ENCODE results near the gene IMMP2L.
A peak's percentile ranks its signal among the peaks of the same experiment; 100 is the strongest.

The IMMP2L gene

GRCh38 chr7:111374027-111374426 is 188.3 kb downstream of the IMMP2L start:
- DNase-seq (ENCODE audit: low read depth): no peak
- H3K4me3 ChIP-seq (ENCODE audit: low read length): no peak overlapping the region
- no peak for TF ChIP-seq CTCF (IDR thresholded peaks at IDR 0.05; ENCODE audit: insufficient read depth, low read depth, low read length, missing control alignments)

- DNase-seq (ENCODE audit: low read depth): no peak
- H3K4me3 ChIP-seq (ENCODE audit: low read length): no peak overlapping the region
- TF ChIP-seq CTCF (IDR thresholded peaks at IDR 0.05; ENCODE audit: insufficient read depth, low read depth, low read length, missing control alignments): no peak
Measured at GRCh38 chr7:111371437-111371836, 190.9 kb downstream of the IMMP2L start.

- no peak overlapping the region for H3K4me3 ChIP-seq (ENCODE audit: low read length)
- DNase-seq (ENCODE audit: low read depth): peak; percentile 34
- TF ChIP-seq CTCF (IDR thresholded peaks at IDR 0.05; ENCODE audit: insufficient read depth, low read depth, low read length, missing control alignments): no peak
Measured at GRCh38 chr7:111370002-111370401, 192.3 kb downstream of the IMMP2L start.

- DNase-seq (ENCODE audit: low read depth): no peak
- no peak overlapping the region for H3K4me3 ChIP-seq (ENCODE audit: low read length)
- no peak for TF ChIP-seq CTCF (IDR thresholded peaks at IDR 0.05; ENCODE audit: insufficient read depth, low read depth, low read length, missing control alignments)
Measured at GRCh38 chr7:111368381-111369065, 193.8 kb downstream of the IMMP2L start.

GRCh38 chr7:111364413-111364812 is 197.9 kb downstream of the IMMP2L start:
- DNase-seq (ENCODE audit: low read depth): peak; percentile 94
- H3K4me3 ChIP-seq (ENCODE audit: low read length): no peak overlapping the region
- no peak for TF ChIP-seq CTCF (IDR thresholded peaks at IDR 0.05; ENCODE audit: insufficient read depth, low read depth, low read length, missing control alignments)

GRCh38 chr7:111363099-111363498 is 199.2 kb downstream of the IMMP2L start:
- H3K4me3 ChIP-seq (ENCODE audit: low read length): no peak overlapping the region
- DNase-seq (ENCODE audit: low read depth): no peak
- no peak for TF ChIP-seq CTCF (IDR thresholded peaks at IDR 0.05; ENCODE audit: insufficient read depth, low read depth, low read length, missing control alignments)

- TF ChIP-seq CTCF (IDR thresholded peaks at IDR 0.05; ENCODE audit: insufficient read depth, low read depth, low read length, missing control alignments): no peak
- no peak overlapping the region for H3K4me3 ChIP-seq (ENCODE audit: low read length)
- peak; percentile 80 for DNase-seq (ENCODE audit: low read depth)
Measured at GRCh38 chr7:111362506-111363054, 199.7 kb downstream of the IMMP2L start.
